Body of pancreas (tissue), 4 donors: ENCODE measurements around the gene SLC35F6.

Source experiments
- POLR2A ChIP-seq, 3 donors: fragments of 450-650 bp; IDR thresholded peaks; one replicate each; pipeline ENCODE4 v1.6.1; 2016; ENCODE audit warnings: antibody characterized with exemption in 3 of 3, mild to moderate bottlenecking in 2 of 3
- TF ChIP-seq, protein P1 (sequence below), 7 experiments: fragments of 450-650 bp in 4 of 7; fragments of 200-600 bp in 3 of 7; sonication (generic) in 3 of 7; IDR thresholded peaks; one replicate each; pipeline ENCODE4 v1.5.1; 2016 to 2019; ENCODE audit warnings: antibody characterized with exemption in 7 of 7

GRCh38 chr2:26792720-26793119 is 28.6 kb downstream of the SLC35F6 start:
- TF ChIP-seq, protein P1, sequence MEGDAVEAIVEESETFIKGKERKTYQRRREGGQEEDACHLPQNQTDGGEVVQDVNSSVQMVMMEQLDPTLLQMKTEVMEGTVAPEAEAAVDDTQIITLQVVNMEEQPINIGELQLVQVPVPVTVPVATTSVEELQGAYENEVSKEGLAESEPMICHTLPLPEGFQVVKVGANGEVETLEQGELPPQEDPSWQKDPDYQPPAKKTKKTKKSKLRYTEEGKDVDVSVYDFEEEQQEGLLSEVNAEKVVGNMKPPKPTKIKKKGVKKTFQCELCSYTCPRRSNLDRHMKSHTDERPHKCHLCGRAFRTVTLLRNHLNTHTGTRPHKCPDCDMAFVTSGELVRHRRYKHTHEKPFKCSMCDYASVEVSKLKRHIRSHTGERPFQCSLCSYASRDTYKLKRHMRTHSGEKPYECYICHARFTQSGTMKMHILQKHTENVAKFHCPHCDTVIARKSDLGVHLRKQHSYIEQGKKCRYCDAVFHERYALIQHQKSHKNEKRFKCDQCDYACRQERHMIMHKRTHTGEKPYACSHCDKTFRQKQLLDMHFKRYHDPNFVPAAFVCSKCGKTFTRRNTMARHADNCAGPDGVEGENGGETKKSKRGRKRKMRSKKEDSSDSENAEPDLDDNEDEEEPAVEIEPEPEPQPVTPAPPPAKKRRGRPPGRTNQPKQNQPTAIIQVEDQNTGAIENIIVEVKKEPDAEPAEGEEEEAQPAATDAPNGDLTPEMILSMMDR (IDR thresholded peaks at IDR 0.05), result no peak
- TF ChIP-seq POLR2A (IDR thresholded peaks at IDR 0.05), result no peak
